Natural killer cell treated with Interleukin-12 subunit alpha and Interleukin-12 subunit beta and Interleukin-15 and Interleukin-18, amount 100 ng/mL, for 72 hours (primary cell): ENCODE data around the gene KIAA1210. TPM values are rescaled to one million over a fixed set of nuclear protein-coding genes. Genes with fewer than 3 reads are reported as not detected.
A peak's percentile ranks its signal among the peaks of the same experiment; 100 is the strongest.

Experiments
- ATAC-seq, 2 donors: fragments of 150-1000 bp; cut with Tn5 transposase in 1 of 2; sonication (Bioruptor Pico), chemical (Tn5 transposase) in 1 of 2; 2 replicates each; pipeline ENCODE4 v1.10.0; 2021
- DNase-seq: peaks from one replicate; pipeline ENCODE4 v3.0.0; 2022; ENCODE audit warnings: low spot score
- H3K27ac Mint-ChIP-seq, 2 donors: 1 replicate in 1 of 2; 2 replicates in 1 of 2; pipeline ENCODE4 v1.8.0; 2022; ENCODE audit warnings: mixed read lengths in 2 of 2, mild to moderate bottlenecking in 1 of 2, moderate library complexity in 1 of 2
- H3K27me3 Mint-ChIP-seq, 2 donors: 1 replicate in 1 of 2; 2 replicates in 1 of 2; pipeline ENCODE4 v1.8.0; 2022; ENCODE audit warnings: mixed read lengths in 2 of 2
- H3K36me3 Mint-ChIP-seq: one replicate; pipeline ENCODE4 v1.8.0; 2022; ENCODE audit warnings: mixed read lengths
- H3K4me1 Mint-ChIP-seq, 2 donors: 1 replicate in 1 of 2; 2 replicates in 1 of 2; pipeline ENCODE4 v1.8.0; 2022; ENCODE audit warnings: low read depth in 2 of 2, mixed read lengths in 2 of 2, mild to moderate bottlenecking in 1 of 2
- H3K4me3 Mint-ChIP-seq: one replicate; pipeline ENCODE4 v1.8.0; 2022; ENCODE audit warnings: mixed read lengths
- H3K9me3 Mint-ChIP-seq: 2 replicates; pipeline ENCODE4 v1.8.0; 2022; ENCODE audit warnings: mixed read lengths
- total RNA-seq, 2 donors: library from RNA; stranded (reverse); gene quantifications; one replicate each; pipeline ENCODE4 v1.2.3, GENCODE V29; 2022

Gene KIAA1210
- total RNA-seq, 2 donors from 2014 or later, result not detected

GRCh38 chrX:119130911-119131310 lies 3.3 kb upstream of the KIAA1210 start:
- DNase-seq, result no peak
- Mint-ChIP-seq H3K4me1 (no peaks in the 10 kb centered on the region), H3K9me3 (no peaks in the 10 kb centered on the region), H3K27me3 (peaks cover 17 to 22% of the 10 kb centered on the region in 2 donors), H3K4me3 (no peak overlapping the region), H3K27ac (no peak overlapping the region), H3K36me3 (no peaks in the 10 kb centered on the region)
- no peak for ATAC-seq

- no peak overlapping the region for H3K4me3 Mint-ChIP-seq
- H3K36me3 Mint-ChIP-seq, result no peaks in the 10 kb centered on the region
- H3K4me1 Mint-ChIP-seq, result no peaks in the 10 kb centered on the region
- no peak for DNase-seq
- peaks cover 8 to 16% of the 10 kb centered on the region in 2 donors for H3K27me3 Mint-ChIP-seq
- ATAC-seq, result no peak
- H3K27ac Mint-ChIP-seq, result no peak overlapping the region
- no peaks in the 10 kb centered on the region for H3K9me3 Mint-ChIP-seq
Measured at GRCh38 chrX:119121341-119121740, 6.3 kb downstream of the KIAA1210 start.

GRCh38 chrX:119118780-119119395 lies 8.7 kb downstream of the KIAA1210 start:
- Mint-ChIP-seq H3K4me1 (no peaks in the 10 kb centered on the region), H3K9me3 (no peaks in the 10 kb centered on the region)

DNA sequence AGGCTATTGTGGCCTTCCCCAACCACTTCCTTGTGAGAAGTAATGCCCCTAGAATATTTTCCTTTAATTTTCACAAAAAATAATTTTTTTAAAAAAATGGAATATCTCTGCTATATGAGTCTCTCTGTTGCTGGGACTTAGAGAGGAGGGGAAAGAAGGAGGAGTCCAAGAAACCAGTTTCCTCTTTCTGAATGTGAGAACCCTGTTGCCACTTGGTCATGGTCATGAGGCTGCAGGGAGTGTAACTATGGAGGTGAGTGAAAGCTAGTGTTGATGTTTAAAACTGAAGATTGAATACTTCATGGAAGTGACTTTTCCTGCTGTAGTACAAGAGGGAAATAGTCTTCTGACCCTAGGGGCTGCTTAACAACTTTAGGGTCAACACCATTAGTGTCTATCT lies 20.4 kb downstream of the KIAA1210 start:
- DNase-seq, result no peak
- no peak overlapping the region for H3K4me3 Mint-ChIP-seq
- H3K9me3 Mint-ChIP-seq, result no peaks in the 10 kb centered on the region
- no peaks in the 10 kb centered on the region for H3K36me3 Mint-ChIP-seq
- H3K4me1 Mint-ChIP-seq, result peaks cover 7 to 10% of the 10 kb centered on the region in 2 donors
- no peak for ATAC-seq
- peaks cover 15 to 21% of the 10 kb centered on the region in 2 donors for H3K27me3 Mint-ChIP-seq
- H3K27ac Mint-ChIP-seq, result no peak overlapping the region

More at GRCh38 chrX:119118780-119119395, 8.7 kb downstream of the KIAA1210 start:
- H3K36me3 Mint-ChIP-seq, result no peaks in the 10 kb centered on the region
- no peak overlapping the region for H3K4me3 Mint-ChIP-seq
- H3K27me3 Mint-ChIP-seq, result peaks cover 8 to 20% of the 10 kb centered on the region in 2 donors
- ATAC-seq (peak; percentile 73 to 75), DNase-seq (no peak)
- no peak overlapping the region for H3K27ac Mint-ChIP-seq

DNA sequence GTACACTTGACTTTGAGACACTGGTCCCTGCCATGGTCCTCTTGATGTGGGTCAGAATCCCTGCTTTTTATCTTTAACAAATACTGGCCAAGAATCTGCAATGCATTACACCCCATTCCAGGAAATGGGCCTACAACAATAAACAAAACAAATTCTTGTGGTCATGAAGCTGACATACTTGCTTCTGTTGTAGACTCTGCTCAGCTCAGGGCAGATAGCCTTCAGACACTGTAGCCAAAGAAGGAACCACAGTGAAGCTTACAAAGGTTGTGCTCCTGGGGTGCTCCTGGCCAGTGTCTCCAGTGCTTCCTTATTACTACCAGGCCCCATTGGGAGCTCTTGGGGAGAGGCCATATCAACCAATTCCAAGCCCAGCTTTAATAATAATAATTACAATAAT lies 21.8 kb downstream of the KIAA1210 start:
- Mint-ChIP-seq H3K4me1 (peaks cover 7 to 10% of the 10 kb centered on the region in 2 donors), H3K36me3 (no peaks in the 10 kb centered on the region), H3K9me3 (no peaks in the 10 kb centered on the region), H3K27ac (no peak overlapping the region), H3K4me3 (no peak overlapping the region), H3K27me3 (peaks cover 15 to 21% of the 10 kb centered on the region in 2 donors)
- ATAC-seq, result no peak
- no peak for DNase-seq

DNA sequence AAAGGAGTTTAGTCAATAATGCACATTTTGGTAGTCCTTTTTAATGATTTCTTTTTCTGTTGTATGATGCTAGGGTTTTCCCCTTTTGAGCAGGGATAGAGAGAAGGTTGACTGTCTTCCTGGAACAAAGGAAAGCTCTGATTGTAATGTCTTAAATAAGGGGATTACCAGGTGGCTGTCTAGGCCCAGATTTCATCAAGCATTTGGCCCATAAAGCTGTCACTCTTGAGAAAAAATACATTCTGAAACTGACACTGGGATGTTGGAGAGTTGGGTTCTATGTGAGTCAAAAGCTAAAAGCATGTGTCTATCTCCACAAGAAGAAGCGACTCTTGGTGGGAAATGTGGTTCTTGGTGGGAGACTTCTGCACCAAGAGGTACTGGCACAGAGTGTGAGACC lies 26.4 kb downstream of the KIAA1210 start:
- H3K27ac Mint-ChIP-seq, result no peak overlapping the region
- H3K36me3 Mint-ChIP-seq, result no peaks in the 10 kb centered on the region
- peaks cover 7 to 10% of the 10 kb centered on the region in 2 donors for H3K4me1 Mint-ChIP-seq
- H3K27me3 Mint-ChIP-seq, result peaks cover 16 to 25% of the 10 kb centered on the region in 2 donors
- peak; percentile 17 to 64 for ATAC-seq
- H3K9me3 Mint-ChIP-seq, result no peaks in the 10 kb centered on the region
- DNase-seq, result no peak
- no peak overlapping the region for H3K4me3 Mint-ChIP-seq

DNA sequence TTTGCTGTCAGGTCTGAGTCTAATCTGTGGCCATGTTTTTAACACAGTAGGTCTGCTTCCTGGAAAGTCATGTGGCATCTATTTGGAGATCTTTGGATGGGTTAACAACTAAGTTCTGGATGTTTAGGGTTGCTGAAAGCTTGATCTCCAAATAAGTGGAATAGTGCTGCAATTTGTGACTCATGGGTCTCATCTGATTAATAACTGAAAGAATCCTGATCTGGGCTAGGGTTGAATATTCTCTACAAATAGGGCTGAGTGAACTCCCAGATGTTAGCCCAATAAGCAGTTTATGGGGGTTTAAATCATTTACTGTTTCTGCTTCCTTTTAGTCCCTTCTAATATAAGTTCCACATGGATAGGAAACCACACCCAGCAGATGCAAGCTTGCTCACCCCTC lies 31.7 kb downstream of the KIAA1210 start:
- H3K9me3 Mint-ChIP-seq, result no peaks in the 10 kb centered on the region
- H3K36me3 Mint-ChIP-seq, result no peaks in the 10 kb centered on the region
- no peak for DNase-seq
- H3K27me3 Mint-ChIP-seq, result peaks cover 15 to 16% of the 10 kb centered on the region in 2 donors
- no peak for ATAC-seq
- H3K27ac Mint-ChIP-seq, result no peak overlapping the region
- H3K4me3 Mint-ChIP-seq, result no peak overlapping the region
- H3K4me1 Mint-ChIP-seq, result no peaks in the 10 kb centered on the region

- DNase-seq (no peak), ATAC-seq (no peak)
- H3K4me3 Mint-ChIP-seq, result no peak overlapping the region
- no peaks in the 10 kb centered on the region for H3K9me3 Mint-ChIP-seq
- no peak overlapping the region for H3K27ac Mint-ChIP-seq
- H3K27me3 Mint-ChIP-seq, result peaks cover 16 to 19% of the 10 kb centered on the region in 2 donors
- no peaks in the 10 kb centered on the region for H3K4me1 Mint-ChIP-seq
- no peaks in the 10 kb centered on the region for H3K36me3 Mint-ChIP-seq
Measured at GRCh38 chrX:119094819-119095218, 32.8 kb downstream of the KIAA1210 start.

DNA sequence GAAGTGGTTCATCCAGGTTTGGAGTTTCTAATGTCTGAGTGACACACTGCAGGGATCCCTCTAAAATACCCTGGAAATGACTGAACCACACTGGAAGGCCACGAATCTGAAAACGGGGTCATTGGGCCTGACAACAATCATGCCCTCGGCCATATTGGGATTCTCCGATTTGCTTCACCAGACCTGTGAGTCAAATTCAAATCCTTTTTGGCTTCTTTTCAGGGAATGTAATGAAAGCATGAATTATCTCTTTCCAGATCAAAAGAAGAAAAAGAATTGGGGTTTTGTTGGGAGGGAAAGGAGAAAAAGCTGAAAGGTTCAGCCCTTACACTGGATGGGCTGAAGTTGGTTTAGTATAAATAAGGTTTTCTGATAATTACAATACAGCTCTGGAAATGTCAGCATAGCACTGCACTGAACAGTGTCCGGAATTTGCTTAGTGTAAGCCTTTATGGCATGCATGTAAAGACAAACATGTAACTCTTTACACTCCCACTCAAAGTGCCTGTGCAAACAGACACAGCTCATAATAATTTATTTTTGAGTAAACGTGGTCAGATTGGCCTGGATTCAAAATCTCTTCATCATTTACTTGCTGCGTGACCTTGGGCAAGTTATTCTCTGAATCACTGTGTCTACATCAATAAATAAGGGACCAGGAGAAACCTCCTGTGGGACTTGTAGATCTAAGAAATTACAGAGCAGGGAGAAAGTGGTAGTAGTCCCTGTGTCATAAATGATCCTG lies 33.4 kb downstream of the KIAA1210 start:
- H3K27me3 Mint-ChIP-seq, result peaks cover 11 to 26% of the 10 kb centered on the region in 2 donors
- ATAC-seq, result no peak

GRCh38 chrX:119090627-119091026 lies 37.0 kb downstream of the KIAA1210 start:
- H3K4me3 Mint-ChIP-seq, result no peak overlapping the region
- no peak overlapping the region for H3K27ac Mint-ChIP-seq
- H3K27me3 Mint-ChIP-seq, result peaks cover 0 to 21% of the 10 kb centered on the region in 2 donors
- H3K9me3 Mint-ChIP-seq, result no peaks in the 10 kb centered on the region
- ATAC-seq (no peak), DNase-seq (no peak)
- H3K4me1 Mint-ChIP-seq, result no peaks in the 10 kb centered on the region
- no peaks in the 10 kb centered on the region for H3K36me3 Mint-ChIP-seq

More for the DNA sequence above, 33.4 kb downstream of the KIAA1210 start:
- Mint-ChIP-seq H3K27ac (no peak overlapping the region), H3K36me3 (no peaks in the 10 kb centered on the region), H3K4me3 (no peak overlapping the region), H3K9me3 (no peaks in the 10 kb centered on the region), H3K4me1 (no peaks in the 10 kb centered on the region)
- no peak for DNase-seq

DNA sequence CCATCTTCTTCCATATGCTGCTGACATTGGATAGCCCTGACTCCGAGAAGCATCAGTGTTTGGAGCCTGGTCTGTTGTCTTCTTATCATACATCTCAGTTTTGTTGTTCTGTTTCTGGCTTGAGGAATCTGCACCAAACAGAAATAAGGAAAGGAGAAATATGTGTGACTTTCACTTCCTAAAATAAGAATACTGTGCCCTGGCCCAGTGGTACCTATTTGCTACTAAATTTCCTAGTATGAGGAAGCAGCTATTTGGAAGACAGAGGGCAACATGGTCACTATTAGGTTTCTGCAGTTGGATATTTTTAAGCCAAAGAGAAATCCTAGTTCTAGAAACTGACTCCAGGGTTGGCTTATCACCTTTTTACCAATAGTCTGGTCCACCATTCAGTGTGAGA lies 38.0 kb downstream of the KIAA1210 start:
- Mint-ChIP-seq H3K4me3 (no peak overlapping the region), H3K9me3 (no peaks in the 10 kb centered on the region), H3K4me1 (no peaks in the 10 kb centered on the region), H3K27me3 (peaks cover 0 to 21% of the 10 kb centered on the region in 2 donors), H3K27ac (no peak overlapping the region), H3K36me3 (no peaks in the 10 kb centered on the region)
- DNase-seq (no peak), ATAC-seq (no peak)

- no peak overlapping the region for H3K4me3 Mint-ChIP-seq
- DNase-seq (no peak), ATAC-seq (no peak)
- no peak overlapping the region for H3K27ac Mint-ChIP-seq
- peaks cover 0 to 26% of the 10 kb centered on the region in 2 donors for H3K27me3 Mint-ChIP-seq
- H3K36me3 Mint-ChIP-seq, result no peaks in the 10 kb centered on the region
- no peaks in the 10 kb centered on the region for H3K4me1 Mint-ChIP-seq
- H3K9me3 Mint-ChIP-seq, result no peaks in the 10 kb centered on the region
Measured at GRCh38 chrX:119087121-119087520, 40.5 kb downstream of the KIAA1210 start.

GRCh38 chrX:119084766-119085165 lies 42.8 kb downstream of the KIAA1210 start:
- no peak for DNase-seq

GRCh38 chrX:119082278-119082677 lies 45.3 kb downstream of the KIAA1210 start:
- H3K4me1 Mint-ChIP-seq, result no peaks in the 10 kb centered on the region
- H3K27ac Mint-ChIP-seq, result no peak overlapping the region
- DNase-seq (no peak), ATAC-seq (no peak)
- peaks cover 0 to 14% of the 10 kb centered on the region in 2 donors for H3K27me3 Mint-ChIP-seq
- H3K9me3 Mint-ChIP-seq, result no peaks in the 10 kb centered on the region
- no peaks in the 10 kb centered on the region for H3K36me3 Mint-ChIP-seq
- H3K4me3 Mint-ChIP-seq, result no peak overlapping the region

More at GRCh38 chrX:119084766-119085165, 42.8 kb downstream of the KIAA1210 start:
- Mint-ChIP-seq H3K9me3 (no peaks in the 10 kb centered on the region), H3K27ac (no peak overlapping the region), H3K4me1 (no peaks in the 10 kb centered on the region), H3K27me3 (peaks cover 0 to 17% of the 10 kb centered on the region in 2 donors), H3K36me3 (no peaks in the 10 kb centered on the region), H3K4me3 (no peak overlapping the region)
- no peak for ATAC-seq
